Urinary bladder (tissue), 4 donors: ENCODE data around the gene USF3. TPM values are rescaled to one million over a fixed set of nuclear protein-coding genes. Genes with fewer than 3 reads are reported as not detected.
A peak's percentile ranks its signal among the peaks of the same experiment; 100 is the strongest.

ENCODE experiments used
- DNase-seq: peaks from one replicate; pipeline ENCODE4 v3.0.0-alpha.2; 2015; ENCODE audit errors: extremely low spot score
- H3K27ac ChIP-seq: one replicate; pipeline ENCODE4 v1.5.1; 2013; ENCODE audit warnings: low read depth, mild to moderate bottlenecking, moderate library complexity
- H3K36me3 ChIP-seq: one replicate; pipeline ENCODE4 v1.6.1; 2013; ENCODE audit warnings: mild to moderate bottlenecking, moderate library complexity; ENCODE audit not compliant: insufficient read depth
- H3K4me1 ChIP-seq: one replicate; pipeline ENCODE4 v1.6.1; 2013; ENCODE audit warnings: mild to moderate bottlenecking, moderate library complexity; ENCODE audit not compliant: insufficient read depth
- H3K4me3 ChIP-seq: one replicate; pipeline ENCODE4 v1.5.1; 2013; ENCODE audit warnings: low read depth, low read length
- WGBS: extraction: QIAGEN DNeasy Blood & Tissue Kit; methylation state at CpG from one replicate; pipeline ENCODE4 v1.1.7; 2013; 5-methylcytosine and 5-hydroxymethylcytosine counted together
- polyA plus RNA-seq: library from polyadenylated mRNA; stranded (reverse); fragments of 200-250 nt; gene quantifications from one replicate; pipeline ENCODE4 v1.2.3, GENCODE V29; 2013
- total RNA-seq: library from RNA; depleted of rRNA; stranded (reverse); fragments of >200 nt; gene quantifications from one replicate; pipeline ENCODE4 v1.2.3, GENCODE V29; 2014
- donor health status: healthy with polysubstance abuse.
- donor health status: healthy.

USF3 gene
- total and polyA plus RNA-seq, 2 donors = 5.3 to 15.1 TPM

GRCh38 chr3:113685124-113685523 is 11.3 kb downstream of the USF3 start:
- no peak for DNase-seq
- Histone ChIP-seq H3K36me3 (no peaks in the 10 kb centered on the region), H3K4me3 (no peak overlapping the region), H3K4me1 (no peaks in the 10 kb centered on the region), H3K27ac (no peak overlapping the region)
- 95% methylated on average over 5 of the region's 5 CpGs for WGBS

GRCh38 chr3:113684271-113684819 is 12.1 kb downstream of the USF3 start:
- H3K27ac ChIP-seq = no peak overlapping the region
- no peaks in the 10 kb centered on the region for H3K4me1 ChIP-seq
- no peaks in the 10 kb centered on the region for H3K36me3 ChIP-seq
- no peak overlapping the region for H3K4me3 ChIP-seq
- 96% methylated on average over 3 of the region's 3 CpGs for WGBS
- no peak for DNase-seq

- no peak overlapping the region for H3K4me3 ChIP-seq
- DNase-seq = no peak
- WGBS = 93% methylated on average over 4 of the region's 4 CpGs
- H3K36me3 ChIP-seq = no peaks in the 10 kb centered on the region
- H3K4me1 ChIP-seq = no peaks in the 10 kb centered on the region
- no peak overlapping the region for H3K27ac ChIP-seq
Observed at GRCh38 chr3:113678773-113679172, 17.7 kb downstream of the USF3 start.

- no peak overlapping the region for H3K4me3 ChIP-seq
Observed at GRCh38 chr3:113677737-113678136, 18.7 kb downstream of the USF3 start.

GRCh38 chr3:113676261-113676660 is 20.2 kb downstream of the USF3 start:
- 89% methylated on average over 3 of the region's 3 CpGs for WGBS
- Histone ChIP-seq H3K4me3 (no peak overlapping the region), H3K27ac (no peak overlapping the region), H3K36me3 (no peaks in the 10 kb centered on the region), H3K4me1 (no peaks in the 10 kb centered on the region)
- DNase-seq = no peak

More at GRCh38 chr3:113677737-113678136, 18.7 kb downstream of the USF3 start:
- DNase-seq = no peak
- H3K36me3 ChIP-seq = no peaks in the 10 kb centered on the region
- no peak overlapping the region for H3K27ac ChIP-seq
- H3K4me1 ChIP-seq = no peaks in the 10 kb centered on the region
- 97% methylated on average over 1 of the region's 1 CpG for WGBS

GRCh38 chr3:113673593-113673992 is 22.8 kb downstream of the USF3 start:
- no peak overlapping the region for H3K27ac ChIP-seq
- WGBS = 90% methylated on average over 4 of the region's 4 CpGs
- no peaks in the 10 kb centered on the region for H3K36me3 ChIP-seq
- H3K4me1 ChIP-seq = no peaks in the 10 kb centered on the region
- DNase-seq = no peak
- no peak overlapping the region for H3K4me3 ChIP-seq

GRCh38 chr3:113668015-113668414 is 28.4 kb downstream of the USF3 start:
- WGBS = 40% methylated on average over 4 of the region's 4 CpGs
- no peak overlapping the region for H3K4me3 ChIP-seq
- no peaks in the 10 kb centered on the region for H3K4me1 ChIP-seq
- no peaks in the 10 kb centered on the region for H3K36me3 ChIP-seq
- no peak overlapping the region for H3K27ac ChIP-seq
- DNase-seq = peak; percentile 8

GRCh38 chr3:113664523-113665094 is 31.8 kb downstream of the USF3 start:
- DNase-seq = no peak
- H3K4me3 ChIP-seq = no peak overlapping the region
- H3K27ac ChIP-seq = no peak overlapping the region
- H3K36me3 ChIP-seq = no peaks in the 10 kb centered on the region
- peaks cover 2% of the 10 kb centered on the region for H3K4me1 ChIP-seq

GRCh38 chr3:113663761-113664160 is 32.7 kb downstream of the USF3 start:
- Histone ChIP-seq H3K27ac (no peak overlapping the region), H3K4me1 (peaks cover 2% of the 10 kb centered on the region), H3K36me3 (no peaks in the 10 kb centered on the region), H3K4me3 (no peak overlapping the region)
- no peak for DNase-seq
- 45% methylated on average over 1 of the region's 1 CpG for WGBS

- no peak overlapping the region for H3K4me3 ChIP-seq
- no peaks in the 10 kb centered on the region for H3K36me3 ChIP-seq
- 93% methylated on average over 3 of the region's 3 CpGs for WGBS
- H3K27ac ChIP-seq = no peak overlapping the region
- H3K4me1 ChIP-seq = peaks cover 2% of the 10 kb centered on the region
- DNase-seq = no peak
Observed at GRCh38 chr3:113663324-113663750, 33.1 kb downstream of the USF3 start.

- Histone ChIP-seq H3K4me3 (no peak overlapping the region), H3K36me3 (no peaks in the 10 kb centered on the region), H3K27ac (no peak overlapping the region), H3K4me1 (peaks cover 2% of the 10 kb centered on the region)
- DNase-seq = no peak
- WGBS = 61% methylated on average over 1 of the region's 1 CpG
Observed at GRCh38 chr3:113662824-113663223, 33.6 kb downstream of the USF3 start.

GRCh38 chr3:113660896-113661295 is 35.5 kb downstream of the USF3 start:
- peaks cover 2% of the 10 kb centered on the region for H3K4me1 ChIP-seq
- WGBS = 60% methylated on average over 4 of the region's 4 CpGs
- H3K27ac ChIP-seq = no peak overlapping the region
- no peak for DNase-seq
- H3K36me3 ChIP-seq = no peaks in the 10 kb centered on the region
- no peak overlapping the region for H3K4me3 ChIP-seq

- WGBS = 97% methylated on average over 2 of the region's 2 CpGs
- no peaks in the 10 kb centered on the region for H3K36me3 ChIP-seq
- H3K4me1 ChIP-seq = peaks cover 2% of the 10 kb centered on the region
- no peak overlapping the region for H3K27ac ChIP-seq
- H3K4me3 ChIP-seq = no peak overlapping the region
- no peak for DNase-seq
Observed at GRCh38 chr3:113660458-113660857, 36.0 kb downstream of the USF3 start.

- no peak overlapping the region for H3K4me3 ChIP-seq
- DNase-seq = no peak
- H3K36me3 ChIP-seq = no peaks in the 10 kb centered on the region
- peaks cover 2% of the 10 kb centered on the region for H3K4me1 ChIP-seq
- H3K27ac ChIP-seq = no peak overlapping the region
- WGBS = 87% methylated on average over 1 of the region's 1 CpG
Observed at GRCh38 chr3:113659996-113660395, 36.4 kb downstream of the USF3 start.
